IPS-11a (cell line): ENCODE measurements around the gene NOX5.

Source experiments
- H3K4me3 ChIP-seq: one replicate; pipeline ENCODE4 v1.5.1; 2013; ENCODE audit warnings: low read depth, low read length, control low read depth

Gene NOX5

GRCh38 chr15:68990231-68990991 lies 24.1 kb upstream of the NOX5 start:
- no peak overlapping the region for H3K4me3 ChIP-seq

DNA sequence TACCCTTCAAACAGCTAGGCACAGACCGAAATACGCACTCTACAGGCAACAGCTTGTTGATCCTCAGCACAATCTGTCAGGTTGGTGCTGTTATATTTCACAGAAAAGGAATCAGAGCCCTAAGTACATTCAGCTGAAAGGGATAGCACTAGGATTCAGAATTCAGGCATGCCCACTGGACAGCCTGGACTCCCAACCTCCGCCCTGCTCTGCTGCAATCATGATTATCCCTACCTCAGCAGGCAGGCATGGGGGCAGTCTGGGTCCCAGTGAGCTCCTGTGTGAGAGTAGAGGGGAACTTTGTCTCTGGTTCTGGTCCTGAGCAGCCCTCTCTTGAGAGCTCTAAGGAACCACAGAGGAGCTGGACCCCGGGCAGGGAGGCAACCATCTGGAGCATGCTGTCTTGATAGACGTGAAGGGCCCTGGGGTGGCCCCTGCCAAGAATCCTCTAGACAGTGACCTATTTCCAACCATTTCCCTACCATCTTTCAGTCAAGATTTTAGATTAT lies 23.4 kb upstream of the NOX5 start:
- H3K4me3 ChIP-seq, result no peak overlapping the region

- no peak overlapping the region for H3K4me3 ChIP-seq
Measured at GRCh38 chr15:68991723-68992122, 22.8 kb upstream of the NOX5 start.

GRCh38 chr15:68992696-68993095 lies 21.8 kb upstream of the NOX5 start:
- H3K4me3 ChIP-seq, result no peak overlapping the region

- no peak overlapping the region for H3K4me3 ChIP-seq
Measured at GRCh38 chr15:68993276-68993675, 21.2 kb upstream of the NOX5 start.

- no peak overlapping the region for H3K4me3 ChIP-seq
Measured at GRCh38 chr15:68994149-68994548, 20.3 kb upstream of the NOX5 start.

- no peak overlapping the region for H3K4me3 ChIP-seq
Measured at GRCh38 chr15:68994981-68995761, 19.3 kb upstream of the NOX5 start.

DNA sequence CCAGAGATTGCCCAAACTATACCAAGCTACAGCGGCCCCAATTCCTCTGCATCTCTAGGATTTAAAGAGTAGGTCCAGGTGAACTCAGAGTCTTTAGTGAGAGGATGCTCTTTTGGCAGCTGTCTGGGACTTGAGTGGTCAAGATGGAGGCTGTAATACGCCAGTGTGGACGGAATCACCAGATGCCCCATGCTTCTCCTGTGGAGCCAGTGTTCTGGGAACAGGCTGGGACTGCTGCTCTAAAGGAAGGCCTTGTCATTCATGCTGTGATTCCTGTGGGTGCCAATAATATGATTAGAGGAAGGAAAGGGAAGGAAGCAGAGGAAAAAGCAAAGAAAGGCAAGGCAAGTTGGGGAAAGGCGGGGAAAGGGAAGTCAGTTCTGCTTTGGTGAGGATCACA lies 17.4 kb upstream of the NOX5 start:
- no peak overlapping the region for H3K4me3 ChIP-seq

DNA sequence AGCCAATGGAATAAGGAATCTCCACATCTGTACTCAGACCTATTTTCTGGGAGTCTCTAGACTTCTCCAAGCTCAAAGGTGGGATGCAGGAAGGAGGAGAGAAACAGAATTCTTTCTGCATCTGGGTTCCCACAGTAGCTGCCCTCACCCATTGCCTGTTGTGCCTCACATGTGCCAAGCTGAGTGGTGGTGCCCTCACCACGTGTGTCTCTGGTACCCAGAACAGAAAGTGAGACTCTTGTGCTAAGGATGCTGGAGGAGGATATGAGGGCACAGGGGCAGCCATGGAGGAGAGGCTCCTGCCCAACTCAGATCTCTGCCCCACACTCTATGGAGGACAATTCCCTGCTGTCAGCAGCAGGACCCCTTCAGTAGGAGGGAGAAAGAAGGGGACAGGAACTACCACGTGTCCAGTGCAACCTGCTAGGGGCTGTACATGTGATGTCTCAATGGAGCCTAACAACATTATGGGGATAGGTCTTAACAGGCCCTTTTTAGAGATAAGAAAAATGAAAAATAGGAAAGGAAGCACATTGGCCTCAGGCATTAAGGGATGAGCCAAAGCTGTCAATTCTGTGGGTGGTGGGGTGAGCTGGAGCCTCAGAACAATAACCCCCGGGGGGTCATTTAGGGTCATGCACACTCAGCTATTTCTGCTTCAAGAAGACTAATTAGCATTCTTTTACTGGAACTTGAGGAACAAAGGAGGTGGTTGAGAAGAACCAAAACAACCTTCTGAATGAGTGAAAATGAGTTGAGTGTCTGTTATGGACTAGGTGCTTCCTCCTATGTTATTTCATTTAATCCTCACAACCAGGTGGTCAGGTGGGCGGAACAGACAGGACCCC lies 16.3 kb upstream of the NOX5 start:
- no peak overlapping the region for H3K4me3 ChIP-seq

- no peak overlapping the region for H3K4me3 ChIP-seq
Measured at GRCh38 chr15:68999091-68999490, 15.4 kb upstream of the NOX5 start.

DNA sequence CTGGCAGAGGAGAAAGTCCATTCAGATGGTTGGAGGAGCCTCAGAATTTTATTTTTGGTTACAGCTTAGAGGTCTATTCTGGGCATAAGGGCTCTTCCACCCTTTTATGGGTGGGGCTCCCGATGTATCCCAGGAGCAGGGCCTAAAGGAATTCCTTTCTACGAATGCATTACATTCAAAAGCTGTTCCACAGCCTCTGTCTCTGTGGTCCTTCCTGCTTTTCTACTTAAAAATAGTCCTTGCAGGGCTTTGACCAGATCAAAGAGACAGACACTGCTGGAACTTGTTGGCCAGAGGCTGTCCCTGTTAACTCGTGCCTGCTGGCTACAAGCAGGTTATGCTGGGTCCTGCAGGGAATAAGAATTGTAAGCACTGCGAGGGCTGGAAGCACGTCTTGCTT lies 14.4 kb upstream of the NOX5 start:
- H3K4me3 ChIP-seq, result no peak overlapping the region

DNA sequence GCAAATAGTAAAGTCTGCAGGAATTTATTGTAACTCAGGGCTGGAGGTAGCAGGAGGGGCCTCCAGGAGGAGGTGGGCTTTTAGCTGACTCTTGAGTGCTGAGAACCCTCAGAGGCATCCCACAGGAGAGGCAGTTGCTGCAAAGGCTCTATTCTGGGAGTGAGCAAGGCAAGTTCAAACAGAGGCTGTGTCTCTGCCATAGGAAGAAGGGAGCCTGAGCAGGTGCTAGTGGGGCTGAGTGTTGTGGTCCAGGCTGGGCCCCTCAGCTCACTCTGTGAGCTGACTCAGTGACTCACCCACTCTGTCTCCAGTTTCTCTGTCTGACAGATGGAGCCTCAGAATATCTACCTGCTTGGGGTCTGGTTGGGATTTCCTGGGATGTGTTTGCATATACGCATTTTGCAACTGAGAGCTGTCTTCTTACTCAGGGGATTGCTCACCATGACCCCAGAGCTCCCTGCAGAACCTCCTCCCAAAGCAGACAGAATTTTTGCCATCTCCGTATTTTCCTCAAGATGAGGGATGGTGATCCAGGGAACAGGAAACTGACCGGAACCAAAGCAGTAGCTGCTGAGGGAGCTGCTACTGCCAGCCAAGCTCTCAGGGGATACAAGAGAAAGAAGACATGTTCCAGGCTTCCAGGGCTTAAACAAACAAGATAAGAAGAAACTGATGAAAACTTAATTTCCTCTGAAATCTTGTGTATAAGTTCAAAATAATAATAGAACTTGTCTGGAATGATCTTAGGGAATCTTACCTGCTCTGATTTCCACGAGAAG lies 13.6 kb upstream of the NOX5 start:
- H3K4me3 ChIP-seq, result no peak overlapping the region

DNA sequence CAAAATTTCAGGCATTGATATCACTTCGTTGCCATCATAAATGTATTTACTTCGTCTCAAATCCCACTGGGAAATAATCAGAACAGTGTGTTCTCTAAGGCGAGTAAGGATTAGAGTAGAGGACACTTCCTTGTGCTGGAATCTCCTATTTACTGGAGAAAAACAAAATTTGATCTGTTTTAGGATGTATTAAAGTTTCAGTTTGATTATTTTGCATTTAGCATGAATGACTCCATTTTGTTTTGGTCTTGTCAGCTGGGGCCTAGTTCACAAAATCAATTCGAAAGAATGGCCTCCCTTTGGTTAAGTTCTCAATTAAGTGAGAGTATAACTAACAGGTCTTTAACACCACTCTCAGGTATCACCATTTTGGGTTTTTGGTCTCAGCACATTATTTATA lies 11.7 kb upstream of the NOX5 start:
- H3K4me3 ChIP-seq, result no peak overlapping the region

GRCh38 chr15:69004011-69004410 lies 10.5 kb upstream of the NOX5 start:
- no peak overlapping the region for H3K4me3 ChIP-seq

DNA sequence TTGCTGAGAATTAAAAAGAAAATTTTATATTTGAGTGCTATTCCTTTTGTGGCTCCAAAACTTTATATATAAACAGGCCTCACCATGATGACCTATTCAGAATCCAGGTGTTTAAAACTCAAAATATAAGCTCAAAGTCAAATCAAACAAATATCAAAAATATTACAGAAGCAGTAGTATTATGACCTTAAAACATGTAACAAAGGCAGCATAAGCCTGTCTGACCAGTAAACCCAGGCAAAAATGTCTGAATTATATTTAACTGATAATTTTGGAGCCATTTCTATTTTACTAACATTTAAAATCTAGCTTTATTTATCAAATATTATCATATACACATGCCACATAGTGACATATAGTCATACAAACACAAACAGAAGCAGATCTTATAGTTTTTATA lies 6.4 kb upstream of the NOX5 start:
- no peak overlapping the region for H3K4me3 ChIP-seq

GRCh38 chr15:69009341-69009740 lies 5.2 kb upstream of the NOX5 start:
- no peak overlapping the region for H3K4me3 ChIP-seq

DNA sequence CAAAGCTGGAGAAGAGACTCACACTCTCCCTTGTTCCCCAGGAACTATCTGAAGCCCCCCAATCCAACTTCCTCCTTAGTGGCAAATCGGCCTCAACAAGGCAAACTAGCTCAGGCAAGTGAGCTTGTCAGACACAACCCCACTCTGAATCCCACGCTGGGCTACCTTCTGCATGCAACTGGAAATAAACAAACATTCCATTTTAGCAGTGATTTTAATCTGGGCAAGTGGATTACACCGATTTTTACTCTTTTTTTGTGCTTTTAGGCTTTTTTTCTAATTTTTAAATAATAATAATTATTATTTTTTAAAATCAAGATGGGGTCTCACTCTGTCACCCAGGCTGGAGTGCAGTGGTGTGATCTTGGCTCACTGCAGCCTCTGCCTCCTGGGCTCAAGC lies 2.9 kb upstream of the NOX5 start:
- no peak overlapping the region for H3K4me3 ChIP-seq

DNA sequence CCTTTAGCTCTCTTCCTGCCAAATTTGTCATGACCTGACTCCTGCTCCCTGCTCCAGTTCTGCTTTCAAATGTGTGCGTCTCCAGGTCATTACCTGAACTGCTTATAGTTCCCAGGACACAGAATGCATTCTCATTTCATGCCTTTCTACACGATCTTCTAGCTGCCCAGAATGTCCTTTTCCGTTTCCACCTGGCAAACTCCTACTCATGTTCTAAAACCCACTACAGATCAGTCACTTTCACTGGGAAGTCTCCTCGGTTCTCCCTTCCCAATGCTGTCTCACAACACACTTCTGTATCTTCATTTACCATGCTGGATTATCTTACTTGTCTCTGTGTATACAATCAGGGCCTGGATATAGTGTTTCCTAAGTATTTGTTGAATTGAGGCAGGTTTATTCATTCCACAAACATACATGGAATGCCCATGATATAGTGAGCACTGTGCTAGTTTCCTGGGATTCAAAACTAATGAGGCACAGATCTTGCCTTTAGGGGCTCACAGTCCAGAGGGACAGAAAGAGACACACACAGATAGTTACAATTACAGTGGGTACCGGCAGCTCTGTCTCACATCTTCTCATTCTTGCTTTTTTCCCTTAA lies 1.6 kb upstream of the NOX5 start:
- H3K4me3 ChIP-seq, result no peak overlapping the region

GRCh38 chr15:69013726-69014406 lies 629 bp upstream of the NOX5 start:
- H3K4me3 ChIP-seq, result no peak overlapping the region

- H3K4me3 ChIP-seq, result no peak overlapping the region
Measured at GRCh38 chr15:69015591-69015990, 1.1 kb downstream of the NOX5 start.
